Right lobe of liver (tissue), 4 donors: ENCODE results near the gene IL6R.

Source experiments
- CTCF ChIP-seq, 4 donors: fragments of 200-600 bp in 3 of 4; fragments of 450-650 bp in 1 of 4; IDR thresholded peaks; one replicate each; pipeline versions ENCODE4 v1.5.1 to v1.8.0; 2016 to 2022; ENCODE audit warnings: antibody characterized with exemption in 4 of 4, mild to moderate bottlenecking in 2 of 4
- POLR2A ChIP-seq: fragments of 450-650 bp; IDR thresholded peaks from one replicate; pipeline ENCODE4 v1.6.1; 2017; ENCODE audit warnings: antibody characterized with exemption, mild to moderate bottlenecking
- donor health status: DM: no; HTN: no; CAD: no.
- donor health status: DM: no; HTN: no; CAD: no.
- donor health status: DM: no; HTN: yes; CAD: no.

GRCh38 chr1:154446292-154446691 lies 41.1 kb downstream of the IL6R start:
- TF ChIP-seq CTCF (IDR thresholded peaks at IDR 0.05) (no peak), POLR2A (no peak)
